Liver (tissue), 3 donors: ENCODE results near the gene CCND1.

Experiments
- HNF4G ChIP-seq: IDR thresholded peaks from 2 replicates; pipeline ENCODE4 v1.6.1; 2016; ENCODE audit warnings: antibody characterized with exemption
- JUND ChIP-seq, 2 donors: IDR thresholded peaks; 2 replicates each; pipeline ENCODE4 v1.6.1; 2016; ENCODE audit warnings: antibody characterized with exemption in 2 of 2
- TF ChIP-seq, protein P1 (sequence below): IDR thresholded peaks from 2 replicates; pipeline ENCODE4 v1.6.1; 2016; ENCODE audit warnings: antibody characterized with exemption
- TF ChIP-seq, protein P2 (sequence below): fragments of 150-350 bp; IDR thresholded peaks from 2 replicates; pipeline ENCODE4 v1.5.1; 2017; ENCODE audit warnings: improper control_type of control experiment, low read depth, low read length; ENCODE audit not compliant: missing input control
- donor health status: healthy.
- donor health status: healthy.

DNA sequence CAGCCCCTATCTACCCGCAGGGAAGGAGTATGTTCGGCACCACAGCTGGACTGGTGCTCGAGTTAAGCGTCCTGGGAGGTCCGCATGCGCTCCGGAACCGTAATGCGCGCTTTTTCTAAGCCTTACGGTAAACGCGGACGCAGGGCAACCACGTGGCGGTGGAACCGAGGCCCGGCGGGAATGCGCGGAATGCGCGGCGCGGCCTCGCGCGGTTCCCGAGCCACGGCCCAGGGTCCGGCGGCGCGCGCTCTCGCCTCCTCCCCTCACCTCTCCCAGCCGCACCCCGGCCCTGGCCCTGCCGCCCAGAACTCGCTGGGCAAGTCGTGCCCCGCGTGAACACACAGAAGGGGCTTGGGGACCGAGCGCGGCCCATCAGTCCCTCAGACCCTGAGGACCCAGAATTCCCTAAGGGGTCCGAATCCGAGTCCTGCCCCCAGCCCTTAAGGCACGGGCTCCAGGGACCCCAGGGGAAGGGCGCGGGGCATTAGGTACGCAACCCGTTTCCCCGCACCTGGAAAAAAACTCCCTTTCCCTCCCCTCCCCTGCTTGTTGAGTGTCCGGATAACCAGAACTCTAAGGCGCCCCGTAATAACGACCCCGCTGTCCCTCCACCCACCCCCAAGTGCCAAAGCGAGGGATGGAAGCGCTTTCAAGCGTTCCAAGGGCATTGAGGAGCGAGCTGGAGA is 4.3 kb upstream of the CCND1 start:
- TF ChIP-seq, protein P1, sequence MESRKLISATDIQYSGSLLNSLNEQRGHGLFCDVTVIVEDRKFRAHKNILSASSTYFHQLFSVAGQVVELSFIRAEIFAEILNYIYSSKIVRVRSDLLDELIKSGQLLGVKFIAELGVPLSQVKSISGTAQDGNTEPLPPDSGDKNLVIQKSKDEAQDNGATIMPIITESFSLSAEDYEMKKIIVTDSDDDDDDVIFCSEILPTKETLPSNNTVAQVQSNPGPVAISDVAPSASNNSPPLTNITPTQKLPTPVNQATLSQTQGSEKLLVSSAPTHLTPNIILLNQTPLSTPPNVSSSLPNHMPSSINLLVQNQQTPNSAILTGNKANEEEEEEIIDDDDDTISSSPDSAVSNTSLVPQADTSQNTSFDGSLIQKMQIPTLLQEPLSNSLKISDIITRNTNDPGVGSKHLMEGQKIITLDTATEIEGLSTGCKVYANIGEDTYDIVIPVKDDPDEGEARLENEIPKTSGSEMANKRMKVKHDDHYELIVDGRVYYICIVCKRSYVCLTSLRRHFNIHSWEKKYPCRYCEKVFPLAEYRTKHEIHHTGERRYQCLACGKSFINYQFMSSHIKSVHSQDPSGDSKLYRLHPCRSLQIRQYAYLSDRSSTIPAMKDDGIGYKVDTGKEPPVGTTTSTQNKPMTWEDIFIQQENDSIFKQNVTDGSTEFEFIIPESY = no peak
- no peak for TF ChIP-seq JUND (IDR thresholded peaks at IDR 0.05)
- TF ChIP-seq, protein P2, sequence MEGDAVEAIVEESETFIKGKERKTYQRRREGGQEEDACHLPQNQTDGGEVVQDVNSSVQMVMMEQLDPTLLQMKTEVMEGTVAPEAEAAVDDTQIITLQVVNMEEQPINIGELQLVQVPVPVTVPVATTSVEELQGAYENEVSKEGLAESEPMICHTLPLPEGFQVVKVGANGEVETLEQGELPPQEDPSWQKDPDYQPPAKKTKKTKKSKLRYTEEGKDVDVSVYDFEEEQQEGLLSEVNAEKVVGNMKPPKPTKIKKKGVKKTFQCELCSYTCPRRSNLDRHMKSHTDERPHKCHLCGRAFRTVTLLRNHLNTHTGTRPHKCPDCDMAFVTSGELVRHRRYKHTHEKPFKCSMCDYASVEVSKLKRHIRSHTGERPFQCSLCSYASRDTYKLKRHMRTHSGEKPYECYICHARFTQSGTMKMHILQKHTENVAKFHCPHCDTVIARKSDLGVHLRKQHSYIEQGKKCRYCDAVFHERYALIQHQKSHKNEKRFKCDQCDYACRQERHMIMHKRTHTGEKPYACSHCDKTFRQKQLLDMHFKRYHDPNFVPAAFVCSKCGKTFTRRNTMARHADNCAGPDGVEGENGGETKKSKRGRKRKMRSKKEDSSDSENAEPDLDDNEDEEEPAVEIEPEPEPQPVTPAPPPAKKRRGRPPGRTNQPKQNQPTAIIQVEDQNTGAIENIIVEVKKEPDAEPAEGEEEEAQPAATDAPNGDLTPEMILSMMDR = no peak
- TF ChIP-seq HNF4G = no peak
